ENCODE measurements around the gene PDGFC.
"Not testable (repeated sequence)": the region's sequence is repeated elsewhere in the genome, so short reads cannot be mapped to it uniquely, and the experiment has no call there.

The PDGFC gene

DNA sequence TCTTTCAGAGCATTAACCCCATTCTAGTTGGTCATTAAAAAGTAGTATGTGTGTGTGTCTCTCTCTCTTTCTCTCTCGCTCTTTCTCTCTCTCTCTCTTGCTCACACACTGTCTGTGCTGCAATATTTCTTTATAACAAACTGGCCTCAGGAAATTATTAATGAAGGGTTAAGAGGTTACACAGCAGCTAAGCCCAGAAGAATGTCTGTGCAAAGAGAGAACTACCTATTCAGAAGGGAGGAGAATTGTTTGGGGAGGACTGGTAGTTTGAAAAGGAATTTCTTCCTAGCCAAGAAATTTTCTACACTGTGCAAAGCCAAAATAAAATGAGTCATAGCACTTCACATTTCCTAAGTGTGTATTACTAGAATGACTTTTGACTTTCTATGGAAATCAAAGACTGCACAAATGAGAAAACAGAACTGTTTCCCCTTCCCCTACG is 22.2 kb downstream of the PDGFC start:
- no peak for DNase-seq

GRCh38 chr4:156948738-156949137 is 22.9 kb downstream of the PDGFC start:
- no peak for DNase-seq

DNA sequence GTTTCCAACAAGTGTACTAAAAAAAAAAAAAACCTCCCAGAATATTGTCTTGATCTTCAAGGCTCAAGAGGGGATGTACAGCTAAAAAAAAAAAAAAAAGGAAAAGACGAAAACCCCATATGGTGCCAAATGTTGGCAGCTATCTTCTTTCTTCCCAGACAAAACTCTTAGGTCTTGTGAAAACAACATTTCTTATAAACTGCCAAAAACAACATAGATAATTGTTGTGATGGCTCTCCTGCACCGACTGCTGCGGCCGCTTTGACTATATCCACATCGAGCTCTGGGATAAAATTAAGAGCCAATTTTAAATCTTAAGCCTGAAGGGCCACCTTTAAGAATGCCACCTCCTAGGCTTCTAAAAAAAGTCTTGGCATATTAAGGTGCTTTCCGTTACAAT is 23.5 kb downstream of the PDGFC start:
- no peak for DNase-seq

GRCh38 chr4:156946516-156947424 is 24.8 kb downstream of the PDGFC start:
- no peak for DNase-seq

DNA sequence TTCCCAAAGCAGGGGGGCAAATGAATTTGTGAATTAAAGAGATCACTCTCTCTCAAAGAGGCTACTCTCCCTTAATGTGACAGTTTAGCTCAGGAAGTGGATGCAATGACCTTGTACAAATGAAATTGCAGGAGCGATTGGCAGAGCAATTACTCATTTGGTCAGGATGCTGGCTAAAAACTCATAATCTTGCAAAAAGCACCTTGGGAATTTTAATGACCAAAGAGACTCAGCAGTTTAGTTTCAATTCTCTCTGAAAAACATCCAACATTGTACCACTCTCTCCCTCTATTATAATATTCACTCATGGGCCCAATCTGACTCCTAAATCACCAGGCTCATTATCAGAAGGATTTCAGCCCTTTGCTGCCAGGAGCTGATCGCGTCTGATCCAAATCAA is 26.1 kb downstream of the PDGFC start:
- no peak for DNase-seq

DNA sequence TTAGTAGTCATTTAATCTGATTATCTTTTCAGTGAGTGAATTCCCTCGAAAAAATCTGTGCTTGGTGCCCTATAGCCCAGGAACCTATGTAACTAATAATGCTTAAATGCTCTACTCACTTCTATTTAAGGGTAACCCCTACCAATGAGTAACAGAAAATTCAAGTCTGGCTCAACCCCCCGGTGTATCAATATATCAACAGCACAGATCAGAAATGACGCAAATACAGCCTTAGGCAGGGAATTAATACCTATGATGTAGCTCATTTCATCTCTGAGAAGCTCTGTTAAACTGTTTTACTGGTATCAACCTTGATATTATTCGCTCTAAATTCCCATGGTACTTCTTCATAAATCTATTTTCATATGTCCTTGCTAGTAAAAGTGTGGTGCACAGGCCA is 28.6 kb downstream of the PDGFC start:
- DNase-seq = no peak

DNA sequence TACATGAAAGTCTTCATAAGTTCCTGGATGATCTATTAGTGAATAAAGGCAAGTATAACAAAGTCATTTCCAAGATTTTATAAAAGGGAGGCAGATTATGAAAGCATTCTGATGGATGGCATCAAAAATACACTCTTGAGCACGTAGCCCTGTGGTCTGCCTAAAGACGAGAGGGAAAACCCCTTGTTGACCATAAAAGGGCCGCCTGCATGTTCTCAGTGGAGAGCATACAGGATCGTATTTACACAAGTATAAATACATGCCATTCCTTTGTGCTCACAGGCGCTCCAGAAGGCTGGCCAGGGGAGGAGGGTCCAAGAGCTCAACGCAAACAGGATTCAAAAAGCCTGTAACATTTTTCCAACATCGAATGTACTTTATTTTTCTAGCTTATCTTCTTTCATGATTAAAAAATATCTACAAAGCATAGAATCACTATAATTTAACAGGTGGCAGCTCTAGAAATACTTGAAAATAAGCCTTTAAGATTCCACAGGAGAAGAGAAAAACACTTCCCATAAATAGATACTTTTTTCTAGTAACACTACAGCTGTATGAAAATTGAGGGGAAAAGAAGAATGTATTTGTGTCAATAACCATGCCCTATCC is 29.6 kb downstream of the PDGFC start:
- DNase-seq = no peak

GRCh38 chr4:156939801-156940200 is 31.8 kb downstream of the PDGFC start:
- no peak for DNase-seq

DNA sequence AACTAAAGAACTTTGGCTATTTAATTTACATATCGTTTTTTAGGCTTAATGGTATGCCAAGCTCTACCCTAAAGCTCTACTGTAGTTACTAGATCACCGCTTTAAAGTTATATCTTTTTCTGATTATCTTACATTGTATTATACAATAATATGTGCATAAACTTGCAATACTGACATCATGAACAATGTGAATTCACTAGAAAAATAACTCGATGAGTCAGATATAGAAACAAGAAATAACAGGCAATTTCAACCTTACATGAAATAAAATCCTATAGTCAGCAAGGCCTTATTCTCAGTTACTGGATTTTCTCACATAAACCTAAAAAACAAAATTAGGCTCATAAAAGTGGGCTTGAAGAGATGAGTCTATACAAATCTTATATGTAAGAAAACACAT is 32.5 kb downstream of the PDGFC start:
- no peak for DNase-seq

GRCh38 chr4:156934259-156934635 is 37.4 kb downstream of the PDGFC start:
- no peak for DNase-seq

DNA sequence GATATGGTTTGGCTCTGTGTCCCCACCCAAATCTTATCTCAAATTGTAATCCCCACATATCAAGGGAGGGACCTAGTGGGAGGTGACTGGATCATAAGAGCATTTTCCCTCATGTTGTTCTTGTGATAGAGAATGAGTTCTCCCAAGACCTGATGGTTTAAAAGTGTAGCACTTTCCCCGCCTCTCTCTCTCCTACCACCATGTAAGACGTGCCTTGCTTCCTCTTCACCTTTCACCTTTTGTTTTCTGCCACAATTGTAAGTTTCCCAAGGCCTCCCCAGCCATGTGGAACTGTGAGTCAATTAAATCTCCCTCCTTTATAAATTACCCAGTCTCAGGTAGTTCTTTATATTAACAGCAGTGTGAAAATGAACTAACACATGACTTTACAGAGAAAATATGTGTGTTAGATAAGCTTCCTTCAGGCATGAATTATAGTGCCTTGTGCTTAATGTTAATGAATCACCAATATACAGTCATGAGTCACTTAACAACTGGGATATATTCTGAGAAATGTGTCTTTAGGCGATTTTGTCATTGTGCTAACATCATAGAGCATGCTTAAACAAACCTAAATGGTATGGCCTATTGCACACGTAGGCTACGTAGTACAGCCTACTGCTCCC is 37.9 kb downstream of the PDGFC start:
- DNase-seq = no peak

- not testable (repeated sequence) for DNase-seq
These were observed 39.2 kb downstream of the PDGFC start for GRCh38 chr4:156932360-156932759.

DNA sequence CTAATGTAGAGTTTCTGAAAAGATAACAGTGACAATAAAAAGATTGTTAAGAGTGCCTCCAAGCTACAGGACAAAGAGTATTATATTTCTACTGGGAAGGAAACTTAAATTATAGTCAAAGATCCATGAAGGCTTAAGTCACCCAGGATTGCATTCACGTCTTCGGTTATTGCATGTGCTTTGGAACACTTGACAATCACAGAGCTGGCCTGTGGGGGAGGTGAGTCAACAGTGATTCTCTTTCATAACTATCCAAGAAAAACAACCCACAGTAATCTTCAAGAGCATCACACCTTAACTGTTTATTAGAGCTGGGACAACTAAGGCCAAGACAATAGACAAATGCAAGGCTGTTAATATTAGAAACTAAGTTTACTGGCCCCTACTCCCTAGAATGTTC is 40.3 kb downstream of the PDGFC start:
- no peak for DNase-seq

- DNase-seq = no peak
These were observed 42.1 kb downstream of the PDGFC start for GRCh38 chr4:156929386-156930105.

DNA sequence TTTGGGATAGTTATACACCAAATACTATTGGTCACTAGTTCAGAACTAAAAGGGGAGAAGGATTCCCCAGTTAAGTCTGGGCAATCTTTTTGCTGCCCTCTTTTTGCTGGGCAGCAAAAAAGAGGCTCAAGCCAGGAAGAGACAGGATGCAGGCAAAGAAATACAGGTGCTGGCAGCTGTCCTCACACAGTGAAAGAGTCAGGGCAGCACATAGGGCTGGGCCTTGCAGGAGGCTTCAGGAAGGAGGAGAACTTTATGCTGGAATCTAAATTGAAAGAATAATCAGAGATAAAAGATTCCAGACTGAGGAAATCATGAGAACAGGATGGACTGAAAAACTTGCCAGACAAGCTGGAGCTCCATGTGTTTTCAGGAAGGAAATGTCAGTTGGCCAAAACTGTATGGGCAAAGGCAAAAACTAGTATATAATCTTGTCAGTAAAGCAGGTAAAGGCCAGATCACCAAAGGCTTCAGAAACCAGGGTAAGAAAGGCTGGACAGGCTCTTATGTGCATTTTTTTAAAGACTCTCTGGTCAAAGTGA is 46.8 kb downstream of the PDGFC start:
- no peak for DNase-seq

GRCh38 chr4:156923525-156923924 is 48.1 kb downstream of the PDGFC start:
- DNase-seq = no peak

GRCh38 chr4:156915221-156915620 is 56.4 kb downstream of the PDGFC start:
- no peak for DNase-seq

DNA sequence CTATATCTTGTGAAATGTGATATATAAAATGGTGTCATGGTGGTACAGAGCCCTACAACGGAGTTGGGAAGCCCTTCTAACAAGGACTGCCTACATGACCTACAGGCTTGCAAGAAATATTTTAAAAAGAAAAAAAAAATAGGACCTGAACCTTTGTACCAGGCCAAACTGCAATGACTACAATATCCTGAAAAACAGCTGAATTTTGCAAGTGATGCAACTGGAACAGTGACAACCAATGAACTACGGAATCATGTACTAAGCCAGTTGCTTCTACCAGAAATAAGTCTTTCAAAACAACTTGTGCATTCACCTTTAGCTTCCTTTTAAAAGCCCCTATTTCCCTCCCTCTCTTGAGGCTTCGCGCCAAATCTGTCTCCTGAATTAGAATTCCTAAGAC is 58.4 kb downstream of the PDGFC start:
- no peak for DNase-seq

DNA sequence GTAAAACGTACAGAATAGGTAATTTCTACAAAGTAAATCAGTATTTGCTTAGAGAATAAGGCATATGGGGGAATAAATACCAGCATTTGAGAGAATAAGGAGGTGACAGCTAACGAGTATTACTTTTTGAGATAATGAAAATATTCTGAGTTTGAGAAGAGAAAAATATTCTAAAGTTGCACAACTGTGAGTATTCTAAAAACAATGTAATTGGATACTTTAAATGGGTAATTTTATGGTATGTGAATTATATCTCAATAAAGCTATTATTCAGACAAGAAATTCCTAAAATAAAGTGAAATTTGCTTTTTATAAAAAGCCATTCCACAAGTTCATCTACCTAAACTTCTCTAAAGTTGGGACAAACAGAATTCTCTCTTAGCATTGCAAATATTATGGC is 62.6 kb downstream of the PDGFC start:
- no peak for DNase-seq

- no peak for DNase-seq
These were observed 65.3 kb downstream of the PDGFC start for GRCh38 chr4:156906325-156906724.

GRCh38 chr4:156901871-156902270 is 69.7 kb downstream of the PDGFC start:
- no peak for DNase-seq

DNA sequence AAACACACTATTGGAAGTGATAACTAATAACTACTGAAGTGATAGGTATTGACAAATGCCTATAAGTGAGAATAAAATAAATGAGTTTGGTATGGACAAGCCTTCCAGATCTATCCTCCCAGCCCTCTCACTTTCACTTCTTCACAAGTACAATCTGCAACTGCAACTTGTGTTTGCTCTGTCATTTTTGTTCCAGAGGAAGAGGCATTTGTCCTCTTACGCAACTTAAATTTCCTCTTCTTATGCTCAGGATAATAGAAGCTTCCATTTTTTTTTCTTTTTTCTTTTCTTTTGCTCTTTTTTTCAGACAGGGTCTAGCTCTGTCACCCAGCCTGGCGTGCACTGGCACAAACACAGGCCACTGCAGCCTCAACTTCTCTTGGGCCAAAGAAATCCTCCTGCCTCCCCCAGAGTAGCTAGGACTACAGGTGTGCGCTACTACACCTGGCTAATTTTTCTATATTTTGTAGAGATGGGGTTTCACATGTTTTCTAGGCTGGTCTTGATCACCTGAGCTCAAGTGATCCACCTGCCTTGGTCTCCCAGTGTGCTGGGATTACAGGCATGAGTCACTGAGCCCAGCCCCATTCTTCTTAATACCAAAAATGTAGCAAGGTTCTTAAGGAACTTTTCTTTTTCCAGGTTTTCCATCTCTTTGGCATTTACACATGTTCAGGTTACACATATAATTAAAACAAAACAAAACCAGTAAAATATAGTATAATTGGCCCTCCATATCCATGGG is 73.1 kb downstream of the PDGFC start:
- DNase-seq = no peak
